Measurements from ENCODE around the gene KLF13.

GRCh38 chr15:31389576-31389975 is 62.9 kb downstream of the KLF13 start:
- TF ChIP-seq, protein P1, sequence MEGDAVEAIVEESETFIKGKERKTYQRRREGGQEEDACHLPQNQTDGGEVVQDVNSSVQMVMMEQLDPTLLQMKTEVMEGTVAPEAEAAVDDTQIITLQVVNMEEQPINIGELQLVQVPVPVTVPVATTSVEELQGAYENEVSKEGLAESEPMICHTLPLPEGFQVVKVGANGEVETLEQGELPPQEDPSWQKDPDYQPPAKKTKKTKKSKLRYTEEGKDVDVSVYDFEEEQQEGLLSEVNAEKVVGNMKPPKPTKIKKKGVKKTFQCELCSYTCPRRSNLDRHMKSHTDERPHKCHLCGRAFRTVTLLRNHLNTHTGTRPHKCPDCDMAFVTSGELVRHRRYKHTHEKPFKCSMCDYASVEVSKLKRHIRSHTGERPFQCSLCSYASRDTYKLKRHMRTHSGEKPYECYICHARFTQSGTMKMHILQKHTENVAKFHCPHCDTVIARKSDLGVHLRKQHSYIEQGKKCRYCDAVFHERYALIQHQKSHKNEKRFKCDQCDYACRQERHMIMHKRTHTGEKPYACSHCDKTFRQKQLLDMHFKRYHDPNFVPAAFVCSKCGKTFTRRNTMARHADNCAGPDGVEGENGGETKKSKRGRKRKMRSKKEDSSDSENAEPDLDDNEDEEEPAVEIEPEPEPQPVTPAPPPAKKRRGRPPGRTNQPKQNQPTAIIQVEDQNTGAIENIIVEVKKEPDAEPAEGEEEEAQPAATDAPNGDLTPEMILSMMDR (conservative IDR thresholded peaks at IDR 0.05 in 1 of 2, IDR thresholded peaks at IDR 0.05 in 1 of 2; ENCODE audit: low read depth in 1 of 2, low read length in 2 of 2): no peak
- no peak for TF ChIP-seq EZH2 (IDR thresholded peaks at IDR 0.05; ENCODE audit: low read length, missing control alignments)
